ENCODE results near the gene ZC3H4.

ZC3H4 gene

GRCh38 chr19:47020992-47021496, 92.5 kb downstream of the ZC3H4 start:
- DNase-seq (ENCODE audit: low read depth) = no peak

GRCh38 chr19:47020132-47020805, 93.3 kb downstream of the ZC3H4 start:
- no peak for DNase-seq (ENCODE audit: low read depth)

- DNase-seq (ENCODE audit: low read depth) = no peak
Observed at GRCh38 chr19:47019431-47020041, 94.0 kb downstream of the ZC3H4 start, which contains the start of gene NPAS1. TSS of gene NPAS1 (plus strand) at chr19:47019837. CDS start at chr19:47021048, 1,211 bp downstream.

GRCh38 chr19:47018923-47019322, 94.7 kb downstream of the ZC3H4 start:
- DNase-seq (ENCODE audit: low read depth) = no peak

Data from fibroblast of gingiva (primary cell).